GM21576 (cell line): ENCODE results near the gene GCGR.

ENCODE experiments used
- ATAC-seq: cut with Tn5 transposase; IDR thresholded peaks from one replicate; pipeline ENCODE4 v1.9.1; 2021; ENCODE audit warnings: mild to moderate bottlenecking, moderate library complexity; ENCODE audit not compliant: unreplicated experiment

GCGR gene

DNA sequence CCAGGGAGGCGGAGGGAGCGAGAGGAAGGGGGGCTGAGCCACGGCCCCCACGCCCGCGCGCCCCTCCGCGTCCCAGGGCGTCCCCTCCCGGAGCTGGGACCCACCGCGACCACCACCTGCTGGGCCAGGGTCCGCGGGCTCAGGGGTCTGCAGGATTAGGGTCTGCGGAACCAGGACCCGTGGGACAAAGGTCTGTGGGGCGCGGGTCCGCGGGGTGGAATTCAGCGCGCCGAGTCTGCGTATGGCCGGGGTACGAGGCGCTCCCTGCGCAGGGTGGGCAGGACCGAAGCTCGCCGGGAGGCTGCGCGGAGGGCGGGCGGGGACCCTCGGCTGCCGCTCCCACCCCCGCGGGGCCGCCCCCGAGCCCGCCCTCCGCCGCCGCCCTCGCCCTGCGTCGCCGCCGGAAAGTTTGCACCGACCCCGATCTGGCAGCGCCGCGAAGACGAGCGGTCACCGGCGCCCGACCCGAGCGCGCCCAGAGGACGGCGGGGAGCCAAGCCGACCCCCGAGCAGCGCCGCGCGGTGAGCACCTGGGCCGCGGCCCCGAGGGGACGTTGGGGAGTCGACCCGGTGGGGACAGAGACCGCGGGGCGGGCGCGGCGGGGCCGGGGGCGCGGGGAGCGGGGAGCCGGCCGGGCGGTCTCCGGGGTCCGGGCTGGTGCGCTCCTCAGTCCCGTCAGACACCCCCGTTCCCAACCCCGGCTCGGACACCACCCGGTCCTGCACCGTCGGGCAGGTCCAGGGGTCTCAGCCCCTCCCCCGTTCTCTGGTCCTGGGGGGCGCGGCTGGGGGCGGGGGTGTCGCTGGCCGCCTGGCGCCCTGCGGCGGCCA is at the start of gene GCGR:
Gene GCGR (plus strand): TSS at position 423 of the 831 bp plus-strand sequence. CDS start 4,869 bp downstream, outside the sequence.
- no peak for ATAC-seq

DNA sequence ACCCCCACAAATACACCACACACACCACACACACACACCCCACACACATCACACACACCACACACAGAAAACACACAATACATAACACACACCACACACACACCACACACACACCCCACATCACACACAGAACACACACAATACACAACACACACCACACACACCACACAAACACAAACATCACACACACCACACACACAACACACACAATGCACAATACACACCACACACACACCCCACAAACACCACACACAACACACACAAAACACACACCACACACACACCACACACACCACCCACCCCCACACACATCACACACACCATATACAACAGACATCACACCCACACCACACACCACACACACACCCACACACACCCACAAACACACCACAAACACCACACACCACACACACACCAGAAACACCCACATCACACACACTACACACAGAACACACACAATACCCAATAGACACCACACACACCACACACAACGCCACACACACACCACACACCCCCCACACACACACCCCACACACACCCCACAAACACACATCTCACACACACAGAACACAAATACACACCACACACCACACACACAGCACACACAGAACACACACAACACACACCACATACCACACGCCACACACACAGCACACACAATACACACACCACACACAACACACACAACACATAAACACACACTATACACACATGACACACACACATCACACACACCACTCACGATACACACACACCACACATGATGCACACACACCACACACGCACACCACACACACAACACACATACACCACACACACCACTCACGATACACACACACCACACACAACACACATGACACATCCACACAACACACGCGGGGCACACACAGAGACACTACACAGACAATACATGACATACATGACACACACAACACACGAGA is 11.0 kb upstream of the GCGR start:
- no peak for ATAC-seq

DNA sequence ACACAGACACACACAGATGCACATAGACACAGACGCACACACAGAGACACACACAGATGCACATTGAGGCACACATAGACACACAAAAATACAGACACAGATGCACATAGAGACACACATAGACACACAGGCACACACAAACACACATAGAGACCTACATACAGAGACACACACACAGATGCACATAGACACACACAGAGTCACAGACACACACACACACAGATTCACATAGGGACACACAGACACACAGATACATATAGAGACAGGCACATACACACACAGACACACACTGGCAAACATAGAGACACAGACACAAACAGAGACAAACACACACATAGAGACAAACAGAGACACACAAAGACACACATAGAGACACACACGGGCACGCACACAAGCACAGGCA is 9.9 kb upstream of the GCGR start:
- ATAC-seq = no peak

DNA sequence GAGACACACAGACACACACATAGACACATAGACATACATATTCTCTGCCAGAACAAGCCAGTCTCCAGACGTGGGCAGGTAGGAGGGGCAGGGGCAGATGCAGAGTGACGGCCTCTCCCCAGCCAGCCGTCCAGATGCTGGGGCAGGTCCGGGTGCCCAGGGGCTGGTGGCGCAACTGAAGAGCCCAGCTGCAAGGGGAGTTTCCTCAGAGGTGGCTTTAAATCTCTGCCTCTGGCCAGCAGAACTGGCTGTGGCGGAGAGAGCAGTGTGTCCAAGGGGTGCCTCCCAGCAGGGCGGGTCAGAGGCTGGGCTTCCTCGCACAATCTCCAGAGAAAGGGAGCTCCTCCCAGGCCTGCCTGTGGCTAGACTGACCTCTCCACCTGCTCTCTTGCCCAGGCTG is 9.4 kb upstream of the GCGR start:
- ATAC-seq = no peak

DNA sequence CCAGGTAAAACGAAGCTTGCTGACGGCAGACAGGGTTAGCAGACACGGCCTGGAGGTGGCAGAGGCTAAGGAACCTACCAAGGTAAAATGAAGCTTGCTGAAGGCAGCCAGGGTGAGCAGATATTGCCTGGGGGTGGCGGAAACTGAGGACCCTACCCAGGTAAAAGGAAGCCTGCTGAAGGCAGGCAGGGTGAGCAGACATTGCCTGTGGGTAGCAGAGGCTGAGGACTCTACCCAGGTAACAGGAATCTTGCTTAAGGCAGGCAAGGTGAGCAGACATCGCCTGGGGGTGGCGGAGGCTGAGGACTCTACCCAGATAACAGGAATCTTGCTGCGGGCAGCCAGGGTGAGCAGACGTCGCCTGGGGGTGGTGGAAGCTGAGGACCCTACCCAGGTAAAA is 2.6 kb upstream of the GCGR start:
- ATAC-seq = no peak

DNA sequence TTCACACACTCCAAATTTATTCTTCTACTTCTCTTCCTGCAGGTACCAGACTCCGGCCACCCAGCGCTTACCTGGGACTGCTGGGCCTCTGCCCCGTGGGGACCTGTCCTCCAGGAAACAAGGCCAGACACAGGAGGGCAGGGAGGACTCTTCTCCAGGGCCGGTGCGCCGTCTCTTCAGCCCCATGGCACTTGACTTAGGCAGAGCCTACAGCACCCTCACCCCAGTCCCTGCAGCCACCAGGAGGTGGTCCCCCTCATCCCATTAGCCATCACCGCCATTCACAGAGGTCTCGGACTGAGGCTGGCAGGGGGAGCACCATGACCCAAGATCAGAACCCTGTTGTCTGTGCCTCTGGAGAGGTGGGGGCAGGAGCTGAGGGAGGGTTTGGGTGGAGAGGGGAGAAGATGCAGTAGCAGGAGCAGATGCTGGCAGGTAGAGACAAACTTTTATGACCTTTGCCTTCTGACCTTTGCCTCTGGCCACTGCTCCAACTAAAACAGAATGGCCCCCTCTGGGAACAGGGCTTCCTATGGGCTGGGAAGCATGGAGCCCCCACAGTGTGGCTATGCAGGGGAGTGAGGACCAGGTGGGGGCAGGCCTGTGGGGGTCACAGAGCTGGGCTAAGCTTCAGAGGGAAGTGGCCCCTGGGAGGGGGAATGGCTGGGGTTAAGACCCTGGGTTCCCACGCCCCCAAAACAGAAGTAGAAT is 1.7 kb upstream of the GCGR start:
- no peak for ATAC-seq

DNA sequence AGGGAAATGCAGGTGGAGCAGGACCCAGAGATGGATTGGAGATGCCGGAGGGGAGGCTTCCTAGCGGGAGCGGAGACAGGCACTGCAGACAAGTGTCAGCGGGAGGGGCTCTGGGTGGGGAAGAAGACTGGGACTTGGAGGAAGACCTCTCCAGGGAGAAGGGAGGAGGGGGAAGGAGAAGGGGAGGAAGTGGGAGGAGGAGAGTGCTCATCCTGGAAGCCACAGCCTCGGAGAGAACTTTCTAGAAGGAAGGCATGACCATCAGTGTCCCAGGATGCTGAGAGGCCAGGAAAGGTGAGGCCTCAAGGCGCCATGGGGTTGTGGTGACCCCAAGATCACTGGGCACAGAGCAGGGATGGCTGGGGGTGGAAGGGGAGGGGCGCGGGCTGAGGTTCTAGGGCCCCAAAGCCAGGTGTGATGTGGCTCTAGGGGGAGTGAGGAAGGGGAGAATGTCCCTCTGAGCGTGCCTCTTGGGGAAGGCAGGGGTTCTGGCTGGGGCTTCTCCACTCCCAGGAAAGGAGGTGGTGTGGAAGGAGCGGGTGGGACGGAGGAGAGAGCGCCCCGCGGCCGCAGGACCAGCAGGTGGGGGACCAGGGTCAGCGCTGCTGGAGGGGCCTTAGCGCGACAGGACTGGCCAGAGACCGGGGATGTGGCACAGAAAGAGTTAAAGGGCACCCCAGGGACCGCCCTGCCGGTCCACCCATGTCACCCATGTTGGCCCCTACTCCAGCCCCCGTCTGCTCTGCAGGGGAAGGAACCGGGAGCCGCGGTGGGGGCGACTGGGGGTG is 900 bp upstream of the GCGR start:
- ATAC-seq = no peak

DNA sequence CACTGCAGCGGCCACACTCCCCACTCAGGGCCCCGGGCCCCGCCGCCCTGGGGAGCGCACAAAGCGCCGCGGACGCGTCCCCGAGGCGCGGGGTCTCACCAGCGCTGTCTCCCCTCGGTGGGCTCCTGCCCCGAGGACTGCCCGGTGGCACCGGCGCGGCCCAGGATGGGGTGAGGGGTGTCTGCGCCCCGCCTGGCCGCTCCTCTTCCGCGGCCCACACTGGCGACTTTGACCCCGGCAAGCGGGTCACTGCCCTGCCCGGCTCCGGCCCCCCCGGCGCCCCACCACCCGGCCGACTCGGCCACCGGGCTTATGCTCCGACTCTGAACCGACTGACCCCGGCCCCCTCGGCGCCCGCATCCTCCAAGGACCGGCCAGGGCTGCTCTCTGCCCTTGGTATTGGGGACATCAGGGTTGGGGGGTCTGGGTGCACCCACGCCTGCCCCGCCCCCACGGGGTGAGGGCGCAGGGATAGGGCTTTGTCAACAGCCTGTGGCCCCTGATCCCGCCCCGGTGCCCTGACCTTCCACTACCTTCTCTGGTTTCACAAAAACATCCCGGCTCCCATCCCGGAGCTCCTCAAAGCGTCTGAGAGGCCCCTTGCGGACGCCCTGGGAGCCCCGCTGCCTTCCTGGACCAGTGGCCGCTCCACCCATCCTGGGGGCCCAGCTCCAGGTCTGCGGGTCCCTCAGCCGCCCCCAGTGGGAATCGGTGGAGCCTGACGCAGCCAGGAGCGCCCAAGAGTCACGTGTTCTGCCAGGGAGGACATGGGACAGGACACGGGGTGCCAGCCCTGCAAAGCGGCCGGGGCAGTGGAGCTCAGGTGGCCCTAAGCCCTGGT is 829 bp downstream of the GCGR start:
- no peak for ATAC-seq

DNA sequence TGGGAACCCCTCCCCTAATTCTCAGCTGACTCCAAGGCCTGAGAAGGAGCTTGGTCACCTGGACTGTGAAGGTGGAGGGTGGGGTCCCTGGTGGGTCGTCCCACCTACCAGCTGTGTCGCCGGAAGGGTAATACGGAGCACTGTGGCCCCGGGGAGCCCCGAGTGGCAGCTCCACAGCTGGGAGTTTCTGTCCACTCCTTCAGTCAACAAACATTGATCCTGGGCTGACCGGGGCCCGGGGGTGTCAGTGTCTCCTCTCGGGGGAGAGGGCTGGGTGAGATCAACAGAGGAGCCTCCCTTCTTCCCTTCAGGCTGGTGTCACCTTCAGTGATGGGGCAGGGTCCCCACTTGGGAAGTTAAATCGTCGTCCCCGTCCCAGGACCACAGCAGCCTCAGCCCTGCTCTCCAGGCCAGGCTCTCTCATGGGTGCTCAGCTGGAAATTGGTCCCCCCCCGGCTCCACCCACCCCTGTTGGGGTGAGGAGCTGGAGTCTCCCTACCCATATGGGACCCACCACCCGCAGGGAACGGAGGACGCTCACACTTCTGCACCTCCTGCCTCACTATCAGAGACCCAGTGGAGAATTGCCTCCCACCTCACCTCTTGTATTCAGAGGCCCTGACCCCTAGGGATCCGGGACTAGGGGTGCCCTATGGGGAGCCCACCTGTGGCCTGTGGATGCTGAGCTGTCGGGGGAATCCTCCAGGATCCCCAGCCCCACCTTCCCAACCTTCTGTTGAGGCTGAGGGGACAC is 1.9 kb downstream of the GCGR start:
- ATAC-seq = no peak

DNA sequence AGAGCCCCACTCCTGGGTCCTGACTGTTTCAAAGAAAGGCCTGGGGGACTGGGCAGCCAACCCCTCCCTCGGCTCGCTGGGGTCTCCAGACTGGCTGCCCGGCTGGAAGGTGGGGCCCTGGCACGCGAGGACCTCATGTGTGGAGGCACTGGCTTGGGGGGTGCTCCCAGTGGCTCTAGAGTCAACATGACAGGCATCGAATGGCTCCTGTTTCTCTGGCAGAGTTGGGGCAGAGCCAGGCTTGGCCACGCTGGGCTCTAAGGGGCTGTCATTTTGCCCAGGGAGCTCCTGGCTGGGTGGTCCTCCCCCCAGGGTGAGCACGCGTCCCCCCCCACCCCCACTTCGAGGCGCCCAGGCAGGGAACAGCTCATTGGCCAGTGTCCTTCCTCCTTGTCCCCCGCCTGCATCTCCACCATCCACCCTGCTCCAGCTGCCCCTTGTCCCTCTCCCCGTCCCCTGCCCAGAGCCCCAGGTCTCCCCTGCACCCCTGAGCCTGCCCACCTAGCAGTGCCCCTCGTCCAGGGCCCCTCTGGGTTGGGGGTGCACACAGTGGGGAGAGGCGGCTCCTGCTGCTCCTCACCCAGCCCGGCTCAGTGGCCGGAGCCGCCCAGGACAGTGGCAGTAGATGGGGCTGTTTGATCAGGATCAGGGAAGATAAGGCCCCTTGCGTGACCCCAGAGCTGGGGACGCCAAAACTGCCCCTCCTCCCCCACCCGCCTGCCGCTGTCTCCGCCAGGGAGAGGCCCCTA is 2.7 kb downstream of the GCGR start:
- ATAC-seq = no peak

DNA sequence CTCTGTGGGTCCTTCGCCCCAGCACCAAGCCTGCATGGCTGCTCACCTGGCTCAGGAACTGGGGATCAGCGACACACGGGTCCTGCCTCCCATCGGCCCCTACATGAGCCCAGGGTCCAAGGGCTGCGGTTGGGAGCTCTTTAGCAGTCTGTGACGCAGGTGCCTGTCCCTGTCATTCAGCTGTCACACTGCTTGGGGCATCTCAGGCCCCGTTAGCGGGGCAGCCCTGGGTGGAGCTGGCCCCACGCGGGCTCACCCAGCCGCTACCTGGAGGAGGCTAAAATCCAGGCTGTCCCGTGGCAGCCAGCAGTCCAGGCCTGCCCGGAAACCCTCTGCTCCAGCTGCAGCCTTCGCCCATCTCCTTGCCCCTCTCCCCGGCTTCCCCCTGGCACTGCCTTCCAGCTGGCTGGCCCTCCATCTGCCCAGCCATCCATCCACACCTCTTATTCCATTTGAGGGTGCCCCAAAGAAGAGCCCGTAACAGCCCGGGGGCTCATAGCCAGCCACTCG is 3.3 kb downstream of the GCGR start:
- ATAC-seq = no peak

DNA sequence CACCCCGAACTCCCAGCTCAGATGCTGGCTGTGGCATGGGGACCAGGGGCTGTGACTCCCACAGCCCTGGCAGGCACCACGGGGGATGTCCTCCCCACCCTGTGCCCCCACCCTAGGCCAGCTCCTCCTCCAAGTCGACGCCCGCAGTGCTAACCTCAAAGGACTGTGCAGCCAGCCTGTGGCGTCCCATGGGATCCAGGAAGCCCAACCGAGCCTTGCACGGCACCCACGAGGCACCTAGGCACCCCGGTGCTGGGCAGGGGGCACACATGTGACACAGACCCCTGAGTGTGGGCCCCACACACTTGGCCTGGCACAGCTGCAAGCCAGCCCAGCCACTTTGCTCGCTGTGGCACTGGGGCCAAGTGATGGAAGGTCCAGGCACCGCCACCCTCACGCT is 3.9 kb downstream of the GCGR start:
- no peak for ATAC-seq

DNA sequence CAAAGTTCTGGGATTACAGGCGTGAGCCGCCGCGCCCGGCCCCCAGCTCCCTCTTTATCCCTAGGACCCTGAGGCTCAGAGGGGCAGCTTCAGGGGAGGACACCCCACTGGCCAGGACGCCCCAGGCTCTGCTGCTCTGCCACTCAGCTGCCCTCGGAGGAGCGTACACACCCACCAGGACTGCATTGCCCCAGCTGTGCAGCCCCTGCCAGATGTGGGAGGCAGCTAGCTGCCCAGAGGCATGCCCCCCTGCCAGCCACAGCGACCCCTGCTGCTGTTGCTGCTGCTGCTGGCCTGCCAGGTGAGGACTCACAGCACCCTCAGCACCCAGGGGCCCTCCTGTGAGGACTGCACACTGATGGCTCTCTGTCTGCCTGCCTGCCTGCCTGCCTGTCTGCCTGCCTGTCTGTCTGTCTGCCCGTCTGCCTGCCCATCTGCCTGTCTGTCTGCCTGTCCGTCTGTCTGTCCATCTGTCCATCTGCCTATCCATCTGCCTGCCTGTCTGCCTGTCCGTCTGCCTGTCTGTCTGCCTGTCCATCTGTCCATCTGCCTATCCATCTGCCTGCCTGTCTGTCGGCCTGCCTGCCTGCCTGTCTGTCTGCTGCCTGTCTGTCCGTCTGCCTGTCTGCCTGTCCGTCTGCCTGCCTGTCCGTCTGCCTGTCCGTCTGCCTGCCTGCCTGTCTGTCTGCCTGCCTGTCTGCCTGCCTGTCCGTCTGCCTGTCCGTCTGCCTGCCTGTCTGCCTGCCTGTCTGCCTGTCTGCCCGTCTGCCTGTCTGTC is 5.0 kb downstream of the GCGR start:
- ATAC-seq = no peak

DNA sequence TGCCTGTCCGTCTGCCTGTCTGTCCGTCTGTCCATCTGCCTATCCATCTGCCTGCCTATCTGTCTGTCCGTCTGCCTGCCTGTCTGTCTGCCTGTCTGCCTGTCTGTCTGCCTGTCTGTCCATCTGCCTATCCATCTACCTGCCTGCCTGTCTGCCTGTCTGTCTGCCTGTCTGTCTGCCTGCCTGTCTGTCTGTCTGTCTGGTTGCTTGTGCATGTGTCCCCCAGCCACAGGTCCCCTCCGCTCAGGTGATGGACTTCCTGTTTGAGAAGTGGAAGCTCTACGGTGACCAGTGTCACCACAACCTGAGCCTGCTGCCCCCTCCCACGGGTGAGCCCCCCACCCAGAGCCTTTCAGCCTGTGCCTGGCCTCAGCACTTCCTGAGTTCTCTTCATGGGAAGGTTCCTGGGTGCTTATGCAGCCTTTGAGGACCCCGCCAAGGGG is 5.6 kb downstream of the GCGR start:
- no peak for ATAC-seq

DNA sequence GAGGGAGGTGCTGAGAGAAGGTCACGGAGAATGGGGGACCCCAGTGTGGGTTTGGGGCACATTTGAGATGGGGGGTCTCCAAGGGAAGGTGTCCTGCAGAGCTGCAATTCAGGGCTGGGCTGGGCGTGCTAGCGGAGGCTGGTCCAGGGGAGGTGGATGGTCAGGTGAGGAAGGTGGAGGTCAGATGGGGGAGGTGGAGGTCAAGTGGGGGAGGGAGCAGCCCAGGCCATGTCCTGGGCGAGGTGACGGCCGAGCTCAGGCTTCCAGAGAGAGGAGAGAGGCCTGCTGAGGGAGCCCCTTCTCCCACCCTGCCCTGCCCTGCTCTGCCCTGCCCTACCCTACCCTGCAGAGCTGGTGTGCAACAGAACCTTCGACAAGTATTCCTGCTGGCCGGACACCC is 6.5 kb downstream of the GCGR start:
- ATAC-seq = no peak

DNA sequence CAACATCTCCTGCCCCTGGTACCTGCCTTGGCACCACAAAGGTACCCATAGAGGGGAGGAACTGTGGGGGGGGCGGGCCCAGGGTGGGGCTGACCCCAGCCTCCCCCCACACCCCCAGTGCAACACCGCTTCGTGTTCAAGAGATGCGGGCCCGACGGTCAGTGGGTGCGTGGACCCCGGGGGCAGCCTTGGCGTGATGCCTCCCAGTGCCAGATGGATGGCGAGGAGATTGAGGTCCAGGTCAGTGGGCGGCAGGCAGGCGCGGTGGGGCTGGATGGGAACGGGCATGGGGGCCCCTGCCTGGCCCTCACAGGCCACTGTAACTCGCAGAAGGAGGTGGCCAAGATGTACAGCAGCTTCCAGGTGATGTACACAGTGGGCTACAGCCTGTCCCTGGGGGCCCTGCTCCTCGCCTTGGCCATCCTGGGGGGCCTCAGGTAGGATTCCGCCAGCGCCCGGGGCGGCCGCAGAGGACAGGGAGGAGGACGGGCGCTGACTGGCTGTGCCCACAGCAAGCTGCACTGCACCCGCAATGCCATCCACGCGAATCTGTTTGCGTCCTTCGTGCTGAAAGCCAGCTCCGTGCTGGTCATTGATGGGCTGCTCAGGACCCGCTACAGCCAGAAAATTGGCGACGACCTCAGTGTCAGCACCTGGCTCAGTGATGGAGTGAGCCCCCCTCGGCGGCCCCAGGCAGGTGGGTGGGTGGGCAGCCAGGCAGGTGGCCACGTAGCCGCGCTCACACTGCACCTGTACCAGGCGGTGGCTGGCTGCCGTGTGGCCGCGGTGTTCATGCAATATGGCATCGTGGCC is 7.1 kb downstream of the GCGR start:
- ATAC-seq = no peak
